NCI-H2107 (cell line): ENCODE measurements around the gene CNTN1.

Experiments used
- DNase-seq: peaks from one replicate; lab custom pipeline; 2025; lab: John Stamatoyannopoulos, UW

CNTN1 gene

GRCh38 chr12:40853221-40853620, 161.0 kb downstream of the CNTN1 start:
- DNase-seq: no peak

GRCh38 chr12:40854604-40855003, 162.4 kb downstream of the CNTN1 start:
- DNase-seq: no peak

GRCh38 chr12:40864891-40865290, 172.7 kb downstream of the CNTN1 start:
- DNase-seq: no peak

- DNase-seq: no peak
Measured at GRCh38 chr12:40870981-40871380, 178.7 kb downstream of the CNTN1 start.

- no peak for DNase-seq
Measured at GRCh38 chr12:40874868-40875267, 182.6 kb downstream of the CNTN1 start.

GRCh38 chr12:40889329-40889728, 197.1 kb downstream of the CNTN1 start:
- DNase-seq: no peak

- DNase-seq: no peak
Measured at GRCh38 chr12:40892528-40892927, 200.3 kb downstream of the CNTN1 start.

- DNase-seq: no peak
Measured at GRCh38 chr12:40898505-40898904, 206.3 kb downstream of the CNTN1 start.

GRCh38 chr12:40903040-40903439, 210.8 kb downstream of the CNTN1 start:
- no peak for DNase-seq

GRCh38 chr12:40907115-40907527, 214.9 kb downstream of the CNTN1 start:
- DNase-seq: no peak

GRCh38 chr12:40911676-40912075, 219.4 kb downstream of the CNTN1 start:
- no peak for DNase-seq

GRCh38 chr12:40915172-40915571, 222.9 kb downstream of the CNTN1 start:
- DNase-seq: no peak

- DNase-seq: no peak
Measured at GRCh38 chr12:40917561-40917960, 225.3 kb downstream of the CNTN1 start.

- no peak for DNase-seq
Measured at GRCh38 chr12:40921563-40922163, 229.4 kb downstream of the CNTN1 start.

GRCh38 chr12:40937891-40938290, 245.7 kb downstream of the CNTN1 start:
- no peak for DNase-seq

- no peak for DNase-seq
Measured at GRCh38 chr12:40942326-40942725, 250.1 kb downstream of the CNTN1 start.

- DNase-seq: no peak
Measured at GRCh38 chr12:40945772-40946171, 253.5 kb downstream of the CNTN1 start.

- peak; percentile 7 for DNase-seq
Measured at GRCh38 chr12:40946612-40947194, 254.5 kb downstream of the CNTN1 start.

- DNase-seq: no peak
Measured at GRCh38 chr12:40947797-40948196, 255.6 kb downstream of the CNTN1 start.

GRCh38 chr12:40953076-40953475, 260.8 kb downstream of the CNTN1 start:
- no peak for DNase-seq

- no peak for DNase-seq
Measured at GRCh38 chr12:40957417-40957816, 265.2 kb downstream of the CNTN1 start.

- no peak for DNase-seq
Measured at GRCh38 chr12:40959041-40959440, 266.8 kb downstream of the CNTN1 start.

GRCh38 chr12:40963751-40964150, 271.5 kb downstream of the CNTN1 start:
- DNase-seq: no peak

GRCh38 chr12:40969796-40970195, 277.6 kb downstream of the CNTN1 start:
- DNase-seq: no peak
